ENCODE measurements around the gene PNKD.

The PNKD gene

GRCh38 chr2:218331745-218332144 lies 61.4 kb downstream of the PNKD start:
- no peak overlapping the region for H3K9ac ChIP-seq (ENCODE audit: low read length)
- no peak overlapping the region for H3K4me3 ChIP-seq (ENCODE audit: low read length)
- no peaks in the 10 kb centered on the region for H3K36me3 ChIP-seq (ENCODE audit: control insufficient read depth, insufficient read depth, low read length)
- H3K27me3 ChIP-seq (ENCODE audit: control insufficient read depth, insufficient read depth, low read length): no peaks in the 10 kb centered on the region
- no peaks in the 10 kb centered on the region for H3K9me3 ChIP-seq (ENCODE audit: control insufficient read depth, low read length)
- peaks cover 24% of the 10 kb centered on the region for H3K4me1 ChIP-seq (ENCODE audit: control insufficient read depth, insufficient read depth, low read length)

- Histone ChIP-seq H3K4me1 (ENCODE audit: control insufficient read depth, insufficient read depth, low read length) (peaks cover 18% of the 10 kb centered on the region), H3K9ac (ENCODE audit: low read length) (no peak overlapping the region), H3K36me3 (ENCODE audit: control insufficient read depth, insufficient read depth, low read length) (no peaks in the 10 kb centered on the region), H3K27me3 (ENCODE audit: control insufficient read depth, insufficient read depth, low read length) (no peaks in the 10 kb centered on the region), H3K9me3 (ENCODE audit: control insufficient read depth, low read length) (no peaks in the 10 kb centered on the region), H3K4me3 (ENCODE audit: low read length) (no peak overlapping the region)
Measured at GRCh38 chr2:218332288-218332687, 62.0 kb downstream of the PNKD start.

GRCh38 chr2:218332920-218333645 lies 62.8 kb downstream of the PNKD start:
- peaks cover 13% of the 10 kb centered on the region for H3K4me1 ChIP-seq (ENCODE audit: control insufficient read depth, insufficient read depth, low read length)
- no peak overlapping the region for H3K4me3 ChIP-seq (ENCODE audit: low read length)
- H3K9ac ChIP-seq (ENCODE audit: low read length): no peak overlapping the region
- H3K9me3 ChIP-seq (ENCODE audit: control insufficient read depth, low read length): no peaks in the 10 kb centered on the region
- H3K36me3 ChIP-seq (ENCODE audit: control insufficient read depth, insufficient read depth, low read length): no peaks in the 10 kb centered on the region
- no peaks in the 10 kb centered on the region for H3K27me3 ChIP-seq (ENCODE audit: control insufficient read depth, insufficient read depth, low read length)

- Histone ChIP-seq H3K9me3 (ENCODE audit: control insufficient read depth, low read length) (no peaks in the 10 kb centered on the region), H3K9ac (ENCODE audit: low read length) (no peak overlapping the region), H3K27me3 (ENCODE audit: control insufficient read depth, insufficient read depth, low read length) (no peaks in the 10 kb centered on the region), H3K4me1 (ENCODE audit: control insufficient read depth, insufficient read depth, low read length) (peaks cover 10% of the 10 kb centered on the region), H3K4me3 (ENCODE audit: low read length) (no peak overlapping the region), H3K36me3 (ENCODE audit: control insufficient read depth, insufficient read depth, low read length) (no peaks in the 10 kb centered on the region)
Measured at GRCh38 chr2:218334531-218334930, 64.2 kb downstream of the PNKD start.

GRCh38 chr2:218340656-218341055 lies 70.3 kb downstream of the PNKD start:
- no peak overlapping the region for H3K4me3 ChIP-seq (ENCODE audit: low read length)
- no peak overlapping the region for H3K9ac ChIP-seq (ENCODE audit: low read length)
- H3K4me1 ChIP-seq (ENCODE audit: control insufficient read depth, insufficient read depth, low read length): peaks cover 3% of the 10 kb centered on the region
- peaks cover 7% of the 10 kb centered on the region for H3K36me3 ChIP-seq (ENCODE audit: control insufficient read depth, insufficient read depth, low read length)
- H3K9me3 ChIP-seq (ENCODE audit: control insufficient read depth, low read length): no peaks in the 10 kb centered on the region
- no peaks in the 10 kb centered on the region for H3K27me3 ChIP-seq (ENCODE audit: control insufficient read depth, insufficient read depth, low read length)

- Histone ChIP-seq H3K4me3 (ENCODE audit: low read length) (no peak overlapping the region), H3K9ac (ENCODE audit: low read length) (no peak overlapping the region), H3K4me1 (ENCODE audit: control insufficient read depth, insufficient read depth, low read length) (peaks cover 2% of the 10 kb centered on the region), H3K36me3 (ENCODE audit: control insufficient read depth, insufficient read depth, low read length) (peaks cover 11% of the 10 kb centered on the region), H3K27me3 (ENCODE audit: control insufficient read depth, insufficient read depth, low read length) (no peaks in the 10 kb centered on the region), H3K9me3 (ENCODE audit: control insufficient read depth, low read length) (no peaks in the 10 kb centered on the region)
Measured at GRCh38 chr2:218341381-218341780, 71.1 kb downstream of the PNKD start.

- no peaks in the 10 kb centered on the region for H3K9me3 ChIP-seq (ENCODE audit: control insufficient read depth, low read length)
- no peak overlapping the region for H3K9ac ChIP-seq (ENCODE audit: low read length)
- no peaks in the 10 kb centered on the region for H3K4me1 ChIP-seq (ENCODE audit: control insufficient read depth, insufficient read depth, low read length)
- H3K27me3 ChIP-seq (ENCODE audit: control insufficient read depth, insufficient read depth, low read length): no peaks in the 10 kb centered on the region
- peaks cover 15% of the 10 kb centered on the region for H3K36me3 ChIP-seq (ENCODE audit: control insufficient read depth, insufficient read depth, low read length)
- no peak overlapping the region for H3K4me3 ChIP-seq (ENCODE audit: low read length)
Measured at GRCh38 chr2:218342837-218343236, 72.5 kb downstream of the PNKD start.

- H3K27me3 ChIP-seq (ENCODE audit: control insufficient read depth, insufficient read depth, low read length): no peaks in the 10 kb centered on the region
- peaks cover 15% of the 10 kb centered on the region for H3K36me3 ChIP-seq (ENCODE audit: control insufficient read depth, insufficient read depth, low read length)
- no peak overlapping the region for H3K4me3 ChIP-seq (ENCODE audit: low read length)
- H3K9ac ChIP-seq (ENCODE audit: low read length): no peak overlapping the region
- no peaks in the 10 kb centered on the region for H3K4me1 ChIP-seq (ENCODE audit: control insufficient read depth, insufficient read depth, low read length)
- H3K9me3 ChIP-seq (ENCODE audit: control insufficient read depth, low read length): no peaks in the 10 kb centered on the region
Measured at GRCh38 chr2:218343591-218343990, 73.3 kb downstream of the PNKD start.

GRCh38 chr2:218344090-218344754 lies 73.9 kb downstream of the PNKD start:
- Histone ChIP-seq H3K9ac (ENCODE audit: low read length) (no peak overlapping the region), H3K27me3 (ENCODE audit: control insufficient read depth, insufficient read depth, low read length) (no peaks in the 10 kb centered on the region), H3K9me3 (ENCODE audit: control insufficient read depth, low read length) (no peaks in the 10 kb centered on the region), H3K4me1 (ENCODE audit: control insufficient read depth, insufficient read depth, low read length) (no peaks in the 10 kb centered on the region), H3K4me3 (ENCODE audit: low read length) (no peak overlapping the region), H3K36me3 (ENCODE audit: control insufficient read depth, insufficient read depth, low read length) (peaks cover 15% of the 10 kb centered on the region)

GRCh38 chr2:218344755-218345417 lies 74.6 kb downstream of the PNKD start:
- Histone ChIP-seq H3K27me3 (ENCODE audit: control insufficient read depth, insufficient read depth, low read length) (no peaks in the 10 kb centered on the region), H3K4me3 (ENCODE audit: low read length) (no peak overlapping the region), H3K9me3 (ENCODE audit: control insufficient read depth, low read length) (no peaks in the 10 kb centered on the region), H3K4me1 (ENCODE audit: control insufficient read depth, insufficient read depth, low read length) (no peaks in the 10 kb centered on the region), H3K36me3 (ENCODE audit: control insufficient read depth, insufficient read depth, low read length) (peaks cover 15% of the 10 kb centered on the region), H3K9ac (ENCODE audit: low read length) (no peak overlapping the region)

- H3K9ac ChIP-seq (ENCODE audit: low read length): no peak overlapping the region
- peaks cover 15% of the 10 kb centered on the region for H3K36me3 ChIP-seq (ENCODE audit: control insufficient read depth, insufficient read depth, low read length)
- no peaks in the 10 kb centered on the region for H3K9me3 ChIP-seq (ENCODE audit: control insufficient read depth, low read length)
- H3K27me3 ChIP-seq (ENCODE audit: control insufficient read depth, insufficient read depth, low read length): no peaks in the 10 kb centered on the region
- no peaks in the 10 kb centered on the region for H3K4me1 ChIP-seq (ENCODE audit: control insufficient read depth, insufficient read depth, low read length)
- H3K4me3 ChIP-seq (ENCODE audit: low read length): no peak overlapping the region
Measured at GRCh38 chr2:218345491-218346236, 75.3 kb downstream of the PNKD start.

- H3K36me3 ChIP-seq (ENCODE audit: control insufficient read depth, insufficient read depth, low read length): peaks cover 15% of the 10 kb centered on the region
- H3K4me3 ChIP-seq (ENCODE audit: low read length): no peak overlapping the region
- H3K27me3 ChIP-seq (ENCODE audit: control insufficient read depth, insufficient read depth, low read length): no peaks in the 10 kb centered on the region
- no peaks in the 10 kb centered on the region for H3K4me1 ChIP-seq (ENCODE audit: control insufficient read depth, insufficient read depth, low read length)
- no peaks in the 10 kb centered on the region for H3K9me3 ChIP-seq (ENCODE audit: control insufficient read depth, low read length)
- H3K9ac ChIP-seq (ENCODE audit: low read length): no peak overlapping the region
Measured at GRCh38 chr2:218347172-218347571, 76.9 kb downstream of the PNKD start.

Measured in mucosa of stomach (tissue), 1 donor.